Liver (tissue), 9 donors: ENCODE measurements around the gene CNTN5. TPM values are rescaled to one million over a fixed set of nuclear protein-coding genes. Genes with fewer than 3 reads are reported as not detected.

Experiments
- DNase-seq: peaks from one replicate; pipeline ENCODE4 v3.0.0-alpha.2; 2017; ENCODE audit warnings: low spot score
- H3K27ac ChIP-seq, 2 donors: one replicate each; pipeline ENCODE4 v1.7.0; 2013; ENCODE audit warnings: inconsistent platforms in 2 of 2, low read length in 2 of 2, control low read depth in 1 of 2, low read depth in 1 of 2, mild to moderate bottlenecking in 1 of 2
- H3K27me3 ChIP-seq, 4 donors: one replicate each; pipeline versions ENCODE4 v1.6.1 to v1.7.0; 2013; ENCODE audit warnings: low read length in 3 of 4, inconsistent platforms in 1 of 4, mild to moderate bottlenecking in 1 of 4, moderate library complexity in 1 of 4; ENCODE audit not compliant: control insufficient read depth in 4 of 4, insufficient read depth in 4 of 4
- H3K36me3 ChIP-seq, 4 donors: one replicate each; pipeline versions ENCODE4 v1.6.1 to v1.7.0; 2013; ENCODE audit warnings: low read length in 3 of 4, mild to moderate bottlenecking in 3 of 4, low read depth in 1 of 4, moderate library complexity in 1 of 4; ENCODE audit not compliant: control insufficient read depth in 4 of 4, insufficient read depth in 3 of 4
- H3K4me1 ChIP-seq, 4 donors: one replicate each; pipeline versions ENCODE4 v1.6.1 to v1.7.0; 2013; ENCODE audit warnings: low read length in 3 of 4, mild to moderate bottlenecking in 3 of 4, moderate library complexity in 1 of 4; ENCODE audit not compliant: control insufficient read depth in 4 of 4, insufficient read depth in 4 of 4
- H3K4me3 ChIP-seq, 3 donors: one replicate each; pipeline versions ENCODE4 v1.6.1 to v1.7.0; 2013; ENCODE audit warnings: low read length in 3 of 3, control low read depth in 1 of 3, low read depth in 1 of 3, mild to moderate bottlenecking in 1 of 3
- H3K9ac ChIP-seq, 2 donors: one replicate each; pipeline ENCODE4 v1.7.0; 2013; ENCODE audit warnings: low read length in 2 of 2, mild to moderate bottlenecking in 2 of 2, moderate library complexity in 2 of 2, control low read depth in 1 of 2, low read depth in 1 of 2
- H3K9me3 ChIP-seq, 4 donors: one replicate each; pipeline versions ENCODE4 v1.6.1 to v1.7.0; 2013; ENCODE audit warnings: low read length in 3 of 4; ENCODE audit not compliant: control insufficient read depth in 4 of 4
- ATF3 ChIP-seq: IDR thresholded peaks from 2 replicates; pipeline ENCODE4 v1.6.1; 2016; ENCODE audit warnings: antibody characterized with exemption
- CTCF ChIP-seq: fragments of 150-350 bp; IDR thresholded peaks from 2 replicates; pipeline ENCODE4 v1.5.1; 2017; ENCODE audit warnings: improper control_type of control experiment, low read depth, low read length; ENCODE audit not compliant: missing input control
- EGR1 ChIP-seq, 2 donors: IDR thresholded peaks; 2 replicates each; pipeline ENCODE4 v1.6.1; 2016 to 2018; ENCODE audit warnings: antibody characterized with exemption in 2 of 2, low read depth in 2 of 2
- FOXA1 ChIP-seq: IDR thresholded peaks from 2 replicates; pipeline ENCODE4 v1.6.1; 2016; ENCODE audit warnings: antibody characterized with exemption
- FOXA2 ChIP-seq: IDR thresholded peaks from 2 replicates; pipeline ENCODE4 v1.6.1; 2016; ENCODE audit warnings: antibody characterized with exemption
- HNF4A ChIP-seq, 2 donors: conservative IDR thresholded peaks; 2 replicates each; pipeline ENCODE4 v1.6.1; 2016; ENCODE audit warnings: antibody characterized with exemption in 2 of 2, mild to moderate bottlenecking in 2 of 2
- HNF4G ChIP-seq: IDR thresholded peaks from 2 replicates; pipeline ENCODE4 v1.6.1; 2016; ENCODE audit warnings: antibody characterized with exemption
- JUND ChIP-seq, 2 donors: IDR thresholded peaks; 2 replicates each; pipeline ENCODE4 v1.6.1; 2016; ENCODE audit warnings: antibody characterized with exemption in 2 of 2
- MAX ChIP-seq: IDR thresholded peaks from 2 replicates; pipeline ENCODE4 v1.6.1; 2016; ENCODE audit warnings: antibody characterized with exemption
- RAD21 ChIP-seq, 2 donors: IDR thresholded peaks; 2 replicates each; pipeline ENCODE4 v1.6.1; 2016; ENCODE audit warnings: antibody characterized with exemption in 2 of 2, mild to moderate bottlenecking in 2 of 2
- REST ChIP-seq: IDR thresholded peaks from 2 replicates; pipeline ENCODE4 v1.6.1; 2016; ENCODE audit warnings: antibody characterized with exemption, mild to moderate bottlenecking
- RXRA ChIP-seq, 2 donors: IDR thresholded peaks; 2 replicates each; pipeline ENCODE4 v1.6.1; 2017 to 2018; ENCODE audit warnings: antibody characterized with exemption in 2 of 2, mild to moderate bottlenecking in 1 of 2
- SP1 ChIP-seq: IDR thresholded peaks from 2 replicates; pipeline ENCODE4 v1.6.1; 2018; ENCODE audit warnings: antibody characterized with exemption, mild to moderate bottlenecking
- TAF1 ChIP-seq: conservative IDR thresholded peaks from 2 replicates; pipeline ENCODE4 v1.6.1; 2016; ENCODE audit warnings: antibody characterized with exemption, mild to moderate bottlenecking
- YY1 ChIP-seq: IDR thresholded peaks from 2 replicates; pipeline ENCODE4 v1.6.1; 2016; ENCODE audit warnings: antibody characterized with exemption, mild to moderate bottlenecking
- ZBTB33 ChIP-seq: IDR thresholded peaks from 2 replicates; pipeline ENCODE4 v1.6.1; 2016; ENCODE audit warnings: antibody characterized with exemption
- WGBS: extraction: QIAGEN DNeasy Blood & Tissue Kit; methylation state at CpG from one replicate; pipeline ENCODE4 v1.1.7; 2013; 5-methylcytosine and 5-hydroxymethylcytosine counted together
- polyA plus RNA-seq, 2 donors: library from polyadenylated mRNA; stranded (reverse) in 1 of 2; unstranded in 1 of 2; fragments of 200-250 nt in 1 of 2; fragments of >200 nt in 1 of 2; fragmentation: Nextera tagmentation in 1 of 2; extraction: Ambion mirVana in 1 of 2; gene quantifications; one replicate each; pipeline versions ENCODE4 v1.2.1 to v1.2.3, GENCODE V29; 2013 to 2015
- total RNA-seq, 2 donors: library from RNA; depleted of rRNA; stranded (reverse); fragments of >200 nt; gene quantifications; one replicate each; pipeline ENCODE4 v1.2.3, GENCODE V29; 2014
- donor health status: healthy.
- donor health status: healthy.
- donor health status: healthy.
- donor health status: healthy.
- donor health status: healthy.

The CNTN5 gene
- total and polyA plus RNA-seq, 4 donors: 0.01 to 0.08 (median 0.04) TPM

- H3K9me3 ChIP-seq: peaks cover 1 to 8% (median 3%) of the 10 kb centered on the region in 4 donors
- DNase-seq: no peak
- TF ChIP-seq MAX (no peak), REST (no peak), TAF1 (no peak)
- no peaks in the 10 kb centered on the region for H3K27me3 ChIP-seq
- H3K27ac ChIP-seq: no peak overlapping the region
- no peaks in the 10 kb centered on the region for H3K36me3 ChIP-seq
- H3K9ac ChIP-seq: no peak overlapping the region
- H3K4me3 ChIP-seq: no peak overlapping the region
- WGBS: 66% methylated on average over 3 of the region's 3 CpGs
- no peaks in the 10 kb centered on the region for H3K4me1 ChIP-seq
Observed at GRCh38 chr11:100003985-100004384, 983.2 kb downstream of the CNTN5 start.

- Histone ChIP-seq H3K27ac (no peak overlapping the region), H3K27me3 (no peaks in the 10 kb centered on the region), H3K4me3 (no peak overlapping the region), H3K36me3 (no peaks in the 10 kb centered on the region), H3K9ac (no peak overlapping the region), H3K9me3 (peaks cover 1 to 8% (median 3%) of the 10 kb centered on the region in 4 donors), H3K4me1 (no peaks in the 10 kb centered on the region)
- no peak for TF ChIP-seq SP1
- TF ChIP-seq RAD21 (IDR thresholded peaks at IDR 0.05): no peak
- DNase-seq: no peak
Observed at GRCh38 chr11:100004541-100004940, 983.8 kb downstream of the CNTN5 start.

- Histone ChIP-seq H3K27ac (no peak overlapping the region), H3K4me3 (no peak overlapping the region), H3K4me1 (no peaks in the 10 kb centered on the region), H3K9me3 (no peaks in the 10 kb centered on the region), H3K9ac (no peak overlapping the region), H3K36me3 (no peaks in the 10 kb centered on the region), H3K27me3 (no peaks in the 10 kb centered on the region)
- TF ChIP-seq YY1: no peak
- TF ChIP-seq ZBTB33: no peak
- TF ChIP-seq ATF3: no peak
- no peak for TF ChIP-seq EGR1 (IDR thresholded peaks at IDR 0.05; ENCODE audit: low read depth in 2 of 2)
- TF ChIP-seq FOXA1: no peak
- no peak for TF ChIP-seq REST
- no peak for TF ChIP-seq HNF4A (conservative IDR thresholded peaks at IDR 0.05)
- TF ChIP-seq CTCF: no peak
- TF ChIP-seq RXRA (IDR thresholded peaks at IDR 0.05): no peak
- no peak for TF ChIP-seq SP1
- TF ChIP-seq TAF1: no peak
- no peak for TF ChIP-seq MAX
- TF ChIP-seq HNF4G: no peak
- TF ChIP-seq JUND (IDR thresholded peaks at IDR 0.05): no peak
- TF ChIP-seq RAD21 (IDR thresholded peaks at IDR 0.05): no peak
- TF ChIP-seq FOXA2: no peak
- 41% methylated on average over 1 of the region's 1 CpG for WGBS
- no peak for DNase-seq
Observed at GRCh38 chr11:100008417-100008816, 987.7 kb downstream of the CNTN5 start.
